ENCODE results near the gene MDFIC. TPM values are rescaled to one million over a fixed set of nuclear protein-coding genes. Genes with fewer than 3 reads are reported as not detected.

MDFIC gene
- total and polyA plus RNA-seq, 2 of the 4 experiments (the other 2 are of a cell fraction), result 16.9 to 35.0 TPM

GRCh38 chr7:114970732-114971131 is 48.8 kb downstream of the MDFIC start:
- Histone ChIP-seq H3K9me3 (ENCODE audit: control insufficient read depth, insufficient read depth, low read length) (no peaks in the 10 kb centered on the region), H2BK20ac (ENCODE audit: low read depth, low read length) (no peak overlapping the region), H3K18ac (ENCODE audit: low read depth, low read length) (no peak overlapping the region), H3K36me3 (ENCODE audit: control insufficient read depth, insufficient read depth, low read length) (no peaks in the 10 kb centered on the region), H2AK5ac (ENCODE audit: low read depth, low read length) (0 out of 2 replicates have a peak overlapping the region, but pooled peaks have one; percentile 7), H3K23ac (ENCODE audit: low read depth, low read length) (no peak overlapping the region), H3K4me1 (ENCODE audit: control insufficient read depth, insufficient read depth, low read length) (peaks cover 6% of the 10 kb centered on the region), H2BK5ac (ENCODE audit: low read depth, low read length, poor library complexity, severe bottlenecking) (no peak overlapping the region), H4K8ac (ENCODE audit: low read depth in 2 of 2, low read length in 2 of 2) (no peak overlapping the region), H2AFZ (replicated peaks; ENCODE audit: low read length, poor library complexity) (no peak overlapping the region), H3K27me3 (ENCODE audit: control insufficient read depth, insufficient read depth, low read length) (no peaks in the 10 kb centered on the region), H3K9ac (ENCODE audit: low read depth, low read length) (no peak overlapping the region), H3K4me2 (ENCODE audit: low read depth, low read length) (no peak overlapping the region), H3K79me1 (ENCODE audit: low read depth in 1 of 2, low read length in 2 of 2) (peaks cover 27 to 52% of the 10 kb centered on the region in 2 experiments), H3K9me1 (ENCODE audit: insufficient read depth, low read length) (no peaks in the 10 kb centered on the region), H2BK15ac (ENCODE audit: low read depth, low read length) (no peak overlapping the region), H4K91ac (ENCODE audit: insufficient read depth, low read depth, low read length) (no peak overlapping the region), H3K4me3 (ENCODE audit: insufficient read depth, low read depth, low read length) (no peak overlapping the region), H4K20me1 (ENCODE audit: insufficient read depth, low read length) (no peaks in the 10 kb centered on the region), H3K56ac (ENCODE audit: extremely low read depth, insufficient read depth, low read length) (no peak overlapping the region), H2BK120ac (ENCODE audit: low read depth, low read length) (no peak overlapping the region), H4K5ac (ENCODE audit: low read depth, low read length) (no peak overlapping the region), H3K14ac (replicated peaks; ENCODE audit: low read depth, low read length) (no peak overlapping the region; the same call in 1 of the 2 replicates), H2AK9ac (replicated peaks; ENCODE audit: low read depth, low read length, poor library complexity) (no peak overlapping the region), H3K27ac (ENCODE audit: insufficient read depth, low read length) (no peak overlapping the region), H3K4ac (ENCODE audit: low read depth, low read length) (no peak overlapping the region)
- WGBS, 2 experiments (ENCODE audit: extremely low coverage in 2 of 2, insufficient read length in 1 of 2), result no CpG with 5 or more reads among the region's 1 CpG
- dilution Hi-C loops (cut with HindIII; ENCODE audit: low sequenced_read_pairs, unreplicated experiment) (no loop called here), intact Hi-C loops (cut with micrococcal nuclease) (no loop called here), in situ Hi-C loops (cut with MboI; ENCODE audit: low sequenced_read_pairs) (no loop called here)
- POLR2A ChIA-PET (ENCODE audit: unreplicated experiment), result no interaction called here
- BruUV-seq (replicated peaks), result no TSS peak
- CTCF ChIA-PET, result interaction anchor here (1.2 kb wide), 1 partner anchor 14 kb away, joined by 3 read pairs; no protein-coding TSS in a partner anchor
- TF ChIP-seq NFE2L2 (IDR thresholded peaks at IDR 0.05; ENCODE audit: low read depth, low read length) (no peak), MXI1 (IDR thresholded peaks at IDR 0.05; ENCODE audit: borderline replicate concordance, low read depth, low read length) (no peak), CTCF (conservative IDR thresholded peaks at IDR 0.05; ENCODE audit: low read depth, low read length) (no peak), CHD1 (IDR thresholded peaks at IDR 0.05; ENCODE audit: low read depth, low read length) (no peak), MAZ (IDR thresholded peaks at IDR 0.05; ENCODE audit: borderline replicate concordance, low read depth, low read length) (no peak), USF2 (IDR thresholded peaks at IDR 0.05; ENCODE audit: low read depth, low read length) (no peak), RFX5 (IDR thresholded peaks at IDR 0.05; ENCODE audit: low read depth, low read length) (no peak), POLR2A (IDR thresholded peaks at IDR 0.05; ENCODE audit: low read depth, low read length) (no peak), SMC3 (IDR thresholded peaks at IDR 0.05; ENCODE audit: low read depth, low read length) (no peak), ELK1 (IDR thresholded peaks at IDR 0.05; ENCODE audit: borderline replicate concordance, low read depth, low read length) (no peak), MAFK (IDR thresholded peaks at IDR 0.05; ENCODE audit: low read depth, low read length) (no peak), BHLHE40 (IDR thresholded peaks at IDR 0.05; ENCODE audit: low read depth, low read length) (no peak), RCOR1 (IDR thresholded peaks at IDR 0.05; ENCODE audit: insufficient replicate concordance, low read length) (no peak), RAD21 (IDR thresholded peaks at IDR 0.05; ENCODE audit: low read length) (no peak), FOS (IDR thresholded peaks at IDR 0.05; ENCODE audit: low read depth, low read length) (no peak), CEBPB (IDR thresholded peaks at IDR 0.05; ENCODE audit: low read depth, low read length) (no peak)
- DNase-seq, result no peak
- ATAC-seq (ENCODE audit: low read depth), result no peak

Data from IMR-90 (cell line).